ENCODE data around the gene RNF128. TPM values are rescaled to one million over a fixed set of nuclear protein-coding genes. Genes with fewer than 3 reads are reported as not detected.
"Not testable (repeated sequence)": the region's sequence is repeated elsewhere in the genome, so short reads cannot be mapped to it uniquely, and the experiment has no call there.

Gene RNF128
- total RNA-seq, 2 experiments from 2014 or later, result not detected

DNA sequence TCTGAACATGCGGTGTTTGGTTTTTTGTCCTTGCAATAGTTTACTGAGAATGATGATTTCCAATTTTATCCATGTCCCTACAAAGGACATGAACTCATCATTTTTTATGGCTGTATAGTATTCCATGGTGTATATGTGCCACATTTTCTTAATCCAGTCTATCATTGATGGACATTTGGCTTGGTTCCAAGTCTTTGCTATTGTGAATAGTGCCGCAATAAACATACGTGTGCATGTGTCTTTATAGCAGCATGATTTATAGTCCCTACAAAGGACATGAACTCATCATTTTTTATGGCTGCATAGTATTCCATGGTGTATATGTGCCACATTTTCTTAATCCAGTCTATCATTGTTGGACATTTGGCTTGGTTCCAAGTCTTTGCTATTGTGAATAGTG, 87.6 kb downstream of the RNF128 start:
- CTCF ChIA-PET; H3K27me3 Mint-ChIP-seq; H3K36me3 Mint-ChIP-seq (ENCODE audit: low read depth); H3K4me3 Mint-ChIP-seq; intact Hi-C loops (cut with DNase I, micrococcal nuclease); H3K9me3 Mint-ChIP-seq (ENCODE audit: low read depth); H3K4me1 Mint-ChIP-seq; DNase-seq; ATAC-seq; POLR2A ChIA-PET; H3K27ac Mint-ChIP-seq: not testable (repeated sequence)

Other genes with a start within 250 kb of the RNF128 start
- 10 to 100 TPM in 1 of 2 experiments, 1 to 10 TPM in 1; 9.3 to 14.7 TPM for gene RADX, start 114.7 kb upstream of the RNF128 start, total RNA-seq
- gene TBC1D8B, start 76.0 kb downstream of the RNF128 start, total RNA-seq, result under 1 TPM; 0.82 to 0.88 TPM
- gene RIPPLY1, start 176.6 kb downstream of the RNF128 start, total RNA-seq, result not detected
- not detected for gene CLDN2, start 193.7 kb downstream of the RNF128 start, total RNA-seq